ENCODE results near the gene FGF5. TPM values are rescaled to one million over a fixed set of nuclear protein-coding genes. Genes with fewer than 3 reads are reported as not detected.

The FGF5 gene
- total and polyA plus RNA-seq, 7 donors = 0.05 to 0.85 (median 0.24) TPM; not detected in 4

GRCh38 chr4:80231180-80231579 is 35.3 kb upstream of the FGF5 start:
- intact Hi-C loops (cut with DNase I) = no loop called here
- no peak for TF ChIP-seq CTCF (IDR thresholded peaks at IDR 0.05)
- Histone ChIP-seq H3K9me3 (no peaks in the 10 kb centered on the region), H3K4me1 (no peaks in the 10 kb centered on the region), H3K27me3 (ENCODE audit: insufficient read depth in 3 of 3, low read length in 2 of 3) (peaks cover 0 to 5% (median 4%) of the 10 kb centered on the region in 3 donors), H3K36me3 (ENCODE audit: insufficient read depth in 1 of 2, low read depth in 1 of 2) (no peaks in the 10 kb centered on the region), H3K27ac (no peak overlapping the region), H3K4me3 (no peak overlapping the region)
- 49 to 68% (median 60%) methylated on average over 5 of the region's 5 CpGs for WGBS, 3 donors
- ATAC-seq (no peak), DNase-seq (no peak)

GRCh38 chr4:80232707-80233370 is 33.6 kb upstream of the FGF5 start:
- intact Hi-C loops (cut with DNase I) = no loop called here
- no peak for ATAC-seq

GRCh38 chr4:80233390-80233789 is 33.1 kb upstream of the FGF5 start:
- WGBS, 3 donors = 72 to 87% (median 86%) methylated on average over 4 of the region's 4 CpGs
- Histone ChIP-seq H3K27ac (no peak overlapping the region), H3K27me3 (ENCODE audit: insufficient read depth in 3 of 3, low read length in 2 of 3) (peaks cover 0 to 5% (median 0%) of the 10 kb centered on the region in 3 donors), H3K4me1 (no peaks in the 10 kb centered on the region), H3K4me3 (no peak overlapping the region), H3K36me3 (ENCODE audit: insufficient read depth in 1 of 2, low read depth in 1 of 2) (no peaks in the 10 kb centered on the region), H3K9me3 (no peaks in the 10 kb centered on the region)
- TF ChIP-seq CTCF (IDR thresholded peaks at IDR 0.05) = no peak
- DNase-seq = no peak
- no peak for ATAC-seq
- intact Hi-C loops (cut with DNase I) = no loop called here

More at GRCh38 chr4:80232707-80233370, 33.6 kb upstream of the FGF5 start:
- DNase-seq = no peak
- no peak for TF ChIP-seq CTCF (IDR thresholded peaks at IDR 0.05)
- Histone ChIP-seq H3K9me3 (no peaks in the 10 kb centered on the region), H3K27me3 (ENCODE audit: insufficient read depth in 3 of 3, low read length in 2 of 3) (peaks cover 0 to 5% (median 0%) of the 10 kb centered on the region in 3 donors), H3K36me3 (ENCODE audit: insufficient read depth in 1 of 2, low read depth in 1 of 2) (no peaks in the 10 kb centered on the region), H3K4me1 (no peaks in the 10 kb centered on the region), H3K27ac (no peak overlapping the region), H3K4me3 (no peak overlapping the region)
- whole genome bisulfite sequencing, 3 donors = 89 to 94% (median 91%) methylated on average over 2 of the region's 2 CpGs

GRCh38 chr4:80235451-80235850 is 31.0 kb upstream of the FGF5 start:
- no peak overlapping the region for H3K27ac ChIP-seq
- no peak for TF ChIP-seq CTCF (IDR thresholded peaks at IDR 0.05)
- DNase-seq = no peak
- H3K27me3 ChIP-seq (ENCODE audit: insufficient read depth in 3 of 3, low read length in 2 of 3) = peaks cover 0 to 3% (median 0%) of the 10 kb centered on the region in 3 donors
- no peaks in the 10 kb centered on the region for H3K9me3 ChIP-seq
- no peak for ATAC-seq
- no peaks in the 10 kb centered on the region for H3K4me1 ChIP-seq
- intact Hi-C loops (cut with DNase I) = no loop called here
- WGBS, 3 donors = 94 to 100% (median 96%) methylated on average over 1 of the region's 1 CpG
- H3K36me3 ChIP-seq (ENCODE audit: insufficient read depth in 1 of 2, low read depth in 1 of 2) = no peaks in the 10 kb centered on the region
- no peak overlapping the region for H3K4me3 ChIP-seq

- intact Hi-C loops (cut with DNase I) = no loop called here
These were observed 28.5 kb upstream of the FGF5 start for GRCh38 chr4:80237992-80238391.

More at GRCh38 chr4:80237992-80238391, 28.5 kb upstream of the FGF5 start:
- H3K9me3 ChIP-seq = no peaks in the 10 kb centered on the region
- DNase-seq = no peak
- H3K27ac ChIP-seq = no peak overlapping the region
- H3K4me3 ChIP-seq = no peak overlapping the region
- H3K36me3 ChIP-seq (ENCODE audit: insufficient read depth in 1 of 2, low read depth in 1 of 2) = no peaks in the 10 kb centered on the region
- no peak for TF ChIP-seq CTCF (IDR thresholded peaks at IDR 0.05)
- H3K4me1 ChIP-seq = no peaks in the 10 kb centered on the region
- no peak for ATAC-seq
- WGBS, 3 donors = 80 to 85% (median 82%) methylated on average over 6 of the region's 6 CpGs
- no peaks in the 10 kb centered on the region for H3K27me3 ChIP-seq (ENCODE audit: insufficient read depth in 3 of 3, low read length in 2 of 3)
